ENCODE results near the gene MYNN.

The MYNN gene

GRCh38 chr3:169760479-169760878, 12.7 kb upstream of the MYNN start:
- peaks cover 0 to 6% of the 10 kb centered on the region in 2 experiments for H3K36me3 ChIP-seq (ENCODE audit: control insufficient read depth in 1 of 2, insufficient read depth in 2 of 2, low read depth in 1 of 2, low read length in 2 of 2)
- H3K79me1 ChIP-seq (replicated peaks; ENCODE audit: low read length, poor library complexity, severe bottlenecking) = peaks cover 3% of the 10 kb centered on the region
- H3K27me3 ChIP-seq (ENCODE audit: control insufficient read depth in 1 of 2, insufficient read depth in 1 of 2, low read length in 2 of 2) = peaks cover 0 to 4% of the 10 kb centered on the region in 2 experiments
- no peak overlapping the region for H3K27ac ChIP-seq (ENCODE audit: low read length, poor library complexity, severe bottlenecking)
- no peak overlapping the region for H2BK15ac ChIP-seq (ENCODE audit: low read depth, poor library complexity, severe bottlenecking)
- no peak overlapping the region for H4K91ac ChIP-seq (ENCODE audit: low read length)
- H3K18ac ChIP-seq (ENCODE audit: low read depth in 1 of 2, low read length in 2 of 2) = no peak overlapping the region
- H2BK12ac ChIP-seq (ENCODE audit: low read length in 2 of 2) = no peak overlapping the region
- DNase-seq = peak; percentile 66
- H2BK5ac ChIP-seq (ENCODE audit: low read depth, low read length, poor library complexity, severe bottlenecking) = no peak overlapping the region
- H2AK5ac ChIP-seq (ENCODE audit: low read length, severe bottlenecking) = no peak overlapping the region
- no peak overlapping the region for H2AFZ ChIP-seq (ENCODE audit: low read depth, low read length)
- H3K9me3 ChIP-seq (ENCODE audit: control insufficient read depth, low read length) = peaks cover 11% of the 10 kb centered on the region
- no peak overlapping the region for H3K4ac ChIP-seq (ENCODE audit: low read depth in 1 of 2, low read length in 2 of 2)
- no peak overlapping the region for H4K8ac ChIP-seq (ENCODE audit: low read length)
- peaks cover 7% of the 10 kb centered on the region for H3K4me1 ChIP-seq (ENCODE audit: control insufficient read depth, insufficient read depth, low read depth, low read length)
- H2BK120ac ChIP-seq (ENCODE audit: low read depth, low read length) = no peak overlapping the region
- no peak overlapping the region for H3K9ac ChIP-seq (ENCODE audit: low read length)
- peak overlapping the region in 1 of 2 experiments; percentile 4 for H3K4me3 ChIP-seq (ENCODE audit: insufficient read depth in 1 of 2, low read depth in 1 of 2, low read length in 2 of 2)
- no peak overlapping the region for H3K4me2 ChIP-seq (ENCODE audit: low read length, poor library complexity, severe bottlenecking)
- no peak overlapping the region for H3K14ac ChIP-seq (ENCODE audit: low read length in 2 of 2)
- WGBS = 82% methylated on average over 4 of the region's 4 CpGs
- H3K23ac ChIP-seq (ENCODE audit: low read length in 2 of 2) = no peak overlapping the region

- WGBS = 14% methylated on average over 39 of the region's 46 CpGs
These were observed 8.8 kb upstream of the MYNN start for GRCh38 chr3:169764312-169764881.

GRCh38 chr3:169764882-169765612, 8.1 kb upstream of the MYNN start, which contains the start of gene TERC:
Gene TERC (minus strand): TSS chr3:169765060.
- Histone ChIP-seq H3K23ac (ENCODE audit: low read length in 2 of 2) (peak within 1 kb of the TSS in 1 of 2 experiments; percentile 85), H3K4me1 (ENCODE audit: control insufficient read depth, insufficient read depth, low read depth, low read length) (peaks cover 9% of the 10 kb centered on the region), H2BK12ac (ENCODE audit: low read length in 2 of 2) (no peak within 1 kb of the TSS), H2BK120ac (ENCODE audit: low read depth, low read length) (peak within 1 kb of the TSS; percentile 84), H2AK5ac (ENCODE audit: low read length, severe bottlenecking) (no peak within 1 kb of the TSS), H3K4ac (ENCODE audit: low read depth in 1 of 2, low read length in 2 of 2) (peak within 1 kb of the TSS; percentile 96), H3K27me3 (ENCODE audit: control insufficient read depth in 1 of 2, insufficient read depth in 1 of 2, low read length in 2 of 2) (no peaks in the 10 kb centered on the region), H4K8ac (ENCODE audit: low read length) (peak within 1 kb of the TSS; percentile 97), H4K91ac (ENCODE audit: low read length) (peak within 1 kb of the TSS; percentile 98), H2BK15ac (ENCODE audit: low read depth, poor library complexity, severe bottlenecking) (peak within 1 kb of the TSS; percentile 38), H3K9ac (ENCODE audit: low read length) (peak within 1 kb of the TSS; percentile 98), H3K4me2 (ENCODE audit: low read length, poor library complexity, severe bottlenecking) (peak within 1 kb of the TSS; percentile 72), H2AFZ (ENCODE audit: low read depth, low read length) (peak within 1 kb of the TSS; percentile 96), H3K27ac (ENCODE audit: low read length, poor library complexity, severe bottlenecking) (no peak within 1 kb of the TSS), H3K18ac (ENCODE audit: low read depth in 1 of 2, low read length in 2 of 2) (peak within 1 kb of the TSS; percentile 34 to 90), H3K79me1 (replicated peaks; ENCODE audit: low read length, poor library complexity, severe bottlenecking) (peaks cover 3% of the 10 kb centered on the region), H2BK5ac (ENCODE audit: low read depth, low read length, poor library complexity, severe bottlenecking) (no peak within 1 kb of the TSS), H3K9me3 (ENCODE audit: control insufficient read depth, low read length) (peaks cover 5% of the 10 kb centered on the region), H3K14ac (ENCODE audit: low read length in 2 of 2) (peak within 1 kb of the TSS in 1 of 2 experiments; percentile 96), H3K36me3 (ENCODE audit: control insufficient read depth in 1 of 2, insufficient read depth in 2 of 2, low read depth in 1 of 2, low read length in 2 of 2) (peaks cover 6 to 10% of the 10 kb centered on the region in 2 experiments), H3K4me3 (ENCODE audit: insufficient read depth in 1 of 2, low read depth in 1 of 2, low read length in 2 of 2) (peak within 1 kb of the TSS; percentile 49 to 87)
- WGBS = 11% methylated on average over 41 of the region's 42 CpGs
- DNase-seq = peak; percentile 82

More at GRCh38 chr3:169764312-169764881, 8.8 kb upstream of the MYNN start:
- Histone ChIP-seq H2AFZ (ENCODE audit: low read depth, low read length) (peak overlapping the region; percentile 96), H3K27me3 (ENCODE audit: control insufficient read depth in 1 of 2, insufficient read depth in 1 of 2, low read length in 2 of 2) (no peaks in the 10 kb centered on the region), H3K9ac (ENCODE audit: low read length) (peak overlapping the region; percentile 98), H3K4ac (ENCODE audit: low read depth in 1 of 2, low read length in 2 of 2) (peak overlapping the region; percentile 96), H3K4me2 (ENCODE audit: low read length, poor library complexity, severe bottlenecking) (peak overlapping the region; percentile 72), H2BK12ac (ENCODE audit: low read length in 2 of 2) (no peak overlapping the region), H3K4me1 (ENCODE audit: control insufficient read depth, insufficient read depth, low read depth, low read length) (peaks cover 9% of the 10 kb centered on the region), H2BK120ac (ENCODE audit: low read depth, low read length) (peak overlapping the region; percentile 84), H2AK5ac (ENCODE audit: low read length, severe bottlenecking) (no peak overlapping the region), H3K9me3 (ENCODE audit: control insufficient read depth, low read length) (peaks cover 11% of the 10 kb centered on the region), H3K14ac (ENCODE audit: low read length in 2 of 2) (peak overlapping the region in 1 of 2 experiments; percentile 96), H2BK15ac (ENCODE audit: low read depth, poor library complexity, severe bottlenecking) (peak overlapping the region; percentile 38), H4K8ac (ENCODE audit: low read length) (peak overlapping the region; percentile 97), H3K23ac (ENCODE audit: low read length in 2 of 2) (peak overlapping the region in 1 of 2 experiments; percentile 85), H3K79me1 (replicated peaks; ENCODE audit: low read length, poor library complexity, severe bottlenecking) (peaks cover 3% of the 10 kb centered on the region), H4K91ac (ENCODE audit: low read length) (peak overlapping the region; percentile 98), H3K27ac (ENCODE audit: low read length, poor library complexity, severe bottlenecking) (no peak overlapping the region), H2BK5ac (ENCODE audit: low read depth, low read length, poor library complexity, severe bottlenecking) (no peak overlapping the region), H3K18ac (ENCODE audit: low read depth in 1 of 2, low read length in 2 of 2) (peak overlapping the region; percentile 34 to 90), H3K36me3 (ENCODE audit: control insufficient read depth in 1 of 2, insufficient read depth in 2 of 2, low read depth in 1 of 2, low read length in 2 of 2) (peaks cover 6 to 10% of the 10 kb centered on the region in 2 experiments), H3K4me3 (ENCODE audit: insufficient read depth in 1 of 2, low read depth in 1 of 2, low read length in 2 of 2) (peak overlapping the region; percentile 49 to 87)
- peak; percentile 35 for DNase-seq
